Mesenchymal stem cell (in vitro differentiated cells and primary cell): ENCODE results near the gene ALDH1A1.

Experiments used
- DNase-seq: peaks from one replicate; pipeline ENCODE4 v3.0.0-alpha.2; 2013
- H2AFZ ChIP-seq: one replicate; pipeline ENCODE4 v1.6.1; 2013; ENCODE audit warnings: low read depth, mild to moderate bottlenecking, control low read depth, inconsistent platforms, low read length, moderate library complexity
- H2AK5ac ChIP-seq: 2 replicates; pipeline ENCODE4 v1.6.1; 2013; ENCODE audit warnings: low read length, moderate library complexity, mild to moderate bottlenecking, inconsistent platforms; ENCODE audit not compliant: severe bottlenecking
- H2BK120ac ChIP-seq: one replicate; pipeline ENCODE4 v1.6.1; 2013; ENCODE audit warnings: low read depth, mild to moderate bottlenecking, inconsistent platforms, low read length, moderate library complexity
- H2BK12ac ChIP-seq, 2 experiments: one replicate each; pipeline ENCODE4 v1.6.1; 2013; ENCODE audit warnings: inconsistent platforms in 2 of 2, low read length in 2 of 2, mild to moderate bottlenecking in 2 of 2, moderate library complexity in 2 of 2, control low read depth in 1 of 2
- H2BK15ac ChIP-seq: one replicate; pipeline ENCODE4 v1.6.1; 2013; ENCODE audit warnings: mild to moderate bottlenecking, low read depth, inconsistent platforms; ENCODE audit not compliant: poor library complexity, severe bottlenecking
- H2BK5ac ChIP-seq: 2 replicates; pipeline ENCODE4 v1.6.1; 2013; ENCODE audit warnings: low read depth, mild to moderate bottlenecking, low read length, control low read depth, inconsistent platforms; ENCODE audit not compliant: poor library complexity, severe bottlenecking
- H3K14ac ChIP-seq, 2 experiments: one replicate each; pipeline ENCODE4 v1.6.1; 2013; ENCODE audit warnings: inconsistent platforms in 2 of 2, low read length in 2 of 2, control low read depth in 1 of 2, mild to moderate bottlenecking in 1 of 2, moderate library complexity in 1 of 2
- H3K18ac ChIP-seq, 2 experiments: one replicate each; pipeline ENCODE4 v1.6.1; 2013; ENCODE audit warnings: inconsistent platforms in 2 of 2, low read length in 2 of 2, control low read depth in 1 of 2, low read depth in 1 of 2, mild to moderate bottlenecking in 1 of 2
- H3K23ac ChIP-seq, 2 experiments: one replicate each; pipeline ENCODE4 v1.6.1; 2013; ENCODE audit warnings: inconsistent platforms in 2 of 2, low read length in 2 of 2, mild to moderate bottlenecking in 2 of 2, moderate library complexity in 2 of 2, control low read depth in 1 of 2
- H3K27ac ChIP-seq: 2 replicates; pipeline ENCODE4 v1.5.1; 2013; ENCODE audit warnings: mild to moderate bottlenecking, moderate library complexity, low read length, control low read depth, inconsistent platforms; ENCODE audit not compliant: poor library complexity, severe bottlenecking
- H3K27me3 ChIP-seq, 2 experiments: 2 replicates each; pipeline versions ENCODE4 v1.6.1 to v1.7.0; 2013; ENCODE audit warnings: low read length in 2 of 2, mild to moderate bottlenecking in 2 of 2, moderate library complexity in 2 of 2, control low read depth in 1 of 2, inconsistent platforms in 1 of 2; ENCODE audit not compliant: control insufficient read depth in 1 of 2, insufficient read depth in 1 of 2
- H3K36me3 ChIP-seq, 2 experiments: 2 replicates each; pipeline versions ENCODE4 v1.6.1 to v1.7.0; 2013; ENCODE audit warnings: low read length in 2 of 2, control low read depth in 1 of 2, inconsistent platforms in 1 of 2, low read depth in 1 of 2, mild to moderate bottlenecking in 1 of 2; ENCODE audit not compliant: insufficient read depth in 2 of 2, control insufficient read depth in 1 of 2
- H3K4ac ChIP-seq, 2 experiments: one replicate each; pipeline ENCODE4 v1.6.1; 2013; ENCODE audit warnings: inconsistent platforms in 2 of 2, low read length in 2 of 2, mild to moderate bottlenecking in 2 of 2, moderate library complexity in 2 of 2, control low read depth in 1 of 2, low read depth in 1 of 2
- H3K4me1 ChIP-seq: 2 replicates; pipeline ENCODE4 v1.6.1; 2013; ENCODE audit warnings: low read depth, low read length, control low read depth; ENCODE audit not compliant: control insufficient read depth, insufficient read depth
- H3K4me2 ChIP-seq: 2 replicates; pipeline ENCODE4 v1.6.1; 2013; ENCODE audit warnings: low read length, mild to moderate bottlenecking, inconsistent platforms; ENCODE audit not compliant: poor library complexity, severe bottlenecking
- H3K4me3 ChIP-seq, 2 experiments: 2 replicates each; pipeline versions ENCODE4 v1.5.1 to v1.7.0; 2013; ENCODE audit warnings: low read length in 2 of 2, mild to moderate bottlenecking in 2 of 2, control low read depth in 1 of 2, low read depth in 1 of 2; ENCODE audit not compliant: insufficient read depth in 1 of 2
- H3K79me1 ChIP-seq: replicated peaks from 2 replicates; pipeline ENCODE4 v1.6.1; 2013; ENCODE audit warnings: mild to moderate bottlenecking, control low read depth, low read length, inconsistent platforms; ENCODE audit not compliant: poor library complexity, severe bottlenecking
- H3K9ac ChIP-seq: 2 replicates; pipeline ENCODE4 v1.7.0; 2013; ENCODE audit warnings: mild to moderate bottlenecking, low read length, moderate library complexity
- H3K9me3 ChIP-seq: 2 replicates; pipeline ENCODE4 v1.7.0; 2013; ENCODE audit warnings: mild to moderate bottlenecking, low read length; ENCODE audit not compliant: control insufficient read depth
- H4K8ac ChIP-seq: one replicate; pipeline ENCODE4 v1.6.1; 2013; ENCODE audit warnings: inconsistent platforms, mild to moderate bottlenecking, low read length, moderate library complexity
- H4K91ac ChIP-seq: one replicate; pipeline ENCODE4 v1.6.1; 2013; ENCODE audit warnings: mild to moderate bottlenecking, low read length, inconsistent platforms
- WGBS: methylation state at CpG from one replicate; pipeline ENCODE4 v1.1.7; 2013; ENCODE audit warnings: mixed read lengths; 5-methylcytosine and 5-hydroxymethylcytosine counted together

The ALDH1A1 gene

GRCh38 chr9:72898784-72899733 lies 53.8 kb downstream of the ALDH1A1 start:
- H2AFZ ChIP-seq: no peak overlapping the region
- H3K4ac ChIP-seq: no peak overlapping the region

GRCh38 chr9:72898360-72898759 lies 54.5 kb downstream of the ALDH1A1 start:
- no peaks in the 10 kb centered on the region for H3K4me1 ChIP-seq
- no peak overlapping the region for H3K4ac ChIP-seq
- H3K9me3 ChIP-seq: no peaks in the 10 kb centered on the region
- H3K4me2 ChIP-seq: no peak overlapping the region
- no peak overlapping the region for H2AK5ac ChIP-seq
- no peak overlapping the region for H2BK15ac ChIP-seq
- H3K79me1 ChIP-seq: no peaks in the 10 kb centered on the region
- H3K27ac ChIP-seq: no peak overlapping the region
- no peak overlapping the region for H3K14ac ChIP-seq
- DNase-seq: no peak
- H3K36me3 ChIP-seq: no peaks in the 10 kb centered on the region
- H3K18ac ChIP-seq: no peak overlapping the region
- no peak overlapping the region for H2BK12ac ChIP-seq
- no peak overlapping the region for H3K9ac ChIP-seq
- H2BK5ac ChIP-seq: no peak overlapping the region
- H4K8ac ChIP-seq: no peak overlapping the region
- no peak overlapping the region for H3K23ac ChIP-seq
- H3K4me3 ChIP-seq: no peak overlapping the region
- WGBS: no CpG with 5 or more reads among the region's 2 CpGs
- no peak overlapping the region for H2BK120ac ChIP-seq
- no peaks in the 10 kb centered on the region for H3K27me3 ChIP-seq
- H2AFZ ChIP-seq: no peak overlapping the region
- no peak overlapping the region for H4K91ac ChIP-seq

More at GRCh38 chr9:72898784-72899733, 53.8 kb downstream of the ALDH1A1 start:
- Histone ChIP-seq H2BK5ac (no peak overlapping the region), H3K79me1 (no peaks in the 10 kb centered on the region), H4K8ac (no peak overlapping the region), H3K9ac (no peak overlapping the region), H3K36me3 (no peaks in the 10 kb centered on the region), H3K4me3 (no peak overlapping the region), H4K91ac (no peak overlapping the region), H3K4me2 (no peak overlapping the region), H2AK5ac (no peak overlapping the region), H2BK15ac (no peak overlapping the region), H2BK12ac (no peak overlapping the region), H3K18ac (no peak overlapping the region), H3K14ac (no peak overlapping the region), H3K9me3 (no peaks in the 10 kb centered on the region), H3K4me1 (no peaks in the 10 kb centered on the region), H2BK120ac (no peak overlapping the region), H3K27ac (no peak overlapping the region), H3K27me3 (no peaks in the 10 kb centered on the region), H3K23ac (no peak overlapping the region)
- WGBS: 72% methylated on average over 4 of the region's 4 CpGs
- DNase-seq: no peak

- Histone ChIP-seq H2BK5ac (no peak overlapping the region), H4K8ac (no peak overlapping the region), H3K4me3 (no peak overlapping the region), H2AFZ (no peak overlapping the region), H3K4ac (no peak overlapping the region), H3K18ac (no peak overlapping the region), H3K4me2 (no peak overlapping the region), H4K91ac (no peak overlapping the region), H2BK15ac (no peak overlapping the region), H3K14ac (no peak overlapping the region), H3K23ac (no peak overlapping the region), H3K79me1 (no peaks in the 10 kb centered on the region), H3K9me3 (no peaks in the 10 kb centered on the region), H3K9ac (no peak overlapping the region), H3K27me3 (peaks cover 0 to under 1% of the 10 kb centered on the region in 2 experiments), H2BK120ac (no peak overlapping the region), H2AK5ac (no peak overlapping the region), H2BK12ac (no peak overlapping the region), H3K4me1 (no peaks in the 10 kb centered on the region), H3K36me3 (no peaks in the 10 kb centered on the region), H3K27ac (no peak overlapping the region)
- 82% methylated on average over 3 of the region's 3 CpGs for WGBS
- no peak for DNase-seq
Observed at GRCh38 chr9:72897069-72897649, 55.7 kb downstream of the ALDH1A1 start.

GRCh38 chr9:72896439-72896838 lies 56.4 kb downstream of the ALDH1A1 start:
- H3K4me3 ChIP-seq: no peak overlapping the region
- no peak overlapping the region for H3K14ac ChIP-seq
- H2AK5ac ChIP-seq: no peak overlapping the region
- no peak overlapping the region for H2BK5ac ChIP-seq
- no peak overlapping the region for H3K9ac ChIP-seq
- H3K4me2 ChIP-seq: no peak overlapping the region
- no peak overlapping the region for H3K23ac ChIP-seq
- no peak overlapping the region for H3K27ac ChIP-seq
- DNase-seq: no peak
- no CpG with 5 or more reads among the region's 1 CpG for WGBS
- H3K4ac ChIP-seq: no peak overlapping the region
- no peak overlapping the region for H2BK12ac ChIP-seq
- no peaks in the 10 kb centered on the region for H3K79me1 ChIP-seq
- no peak overlapping the region for H4K91ac ChIP-seq
- no peaks in the 10 kb centered on the region for H3K4me1 ChIP-seq
- peaks cover 0 to 4% of the 10 kb centered on the region in 2 experiments for H3K27me3 ChIP-seq
- H2BK120ac ChIP-seq: no peak overlapping the region
- no peaks in the 10 kb centered on the region for H3K36me3 ChIP-seq
- H4K8ac ChIP-seq: no peak overlapping the region
- H2AFZ ChIP-seq: no peak overlapping the region
- no peak overlapping the region for H3K18ac ChIP-seq
- H2BK15ac ChIP-seq: no peak overlapping the region
- no peaks in the 10 kb centered on the region for H3K9me3 ChIP-seq
